SK-N-SH (cell line): ENCODE measurements around the gene KLHL22. TPM values are rescaled to one million over a fixed set of nuclear protein-coding genes. Genes with fewer than 3 reads are reported as not detected.

Experiments used
- CTCF ChIA-PET: fragments of 300-600, 350-600 bp; formaldehyde crosslinking; extraction: SDS; loops from one replicate; lab custom pipeline; 2021; lab: Yijun Ruan, JAX
- POLR2A ChIA-PET: fragments of 350-600 bp; sonication (Branson Sonifier 250); formaldehyde crosslinking; extraction: SDS; loops from one replicate; lab custom pipeline; 2020; ENCODE audit warnings: antibody characterized with exemption, inconsistent platforms; lab: Yijun Ruan, JAX
- DNase-seq: peaks from one replicate; pipeline ENCODE4 v3.0.0; 2012
- H2AFZ ChIP-seq: fragments of 200-600 bp; sonication (generic); 2 replicates; pipeline ENCODE4 v1.8.1; 2016; ENCODE audit warnings: antibody characterized with exemption, mild to moderate bottlenecking, low read depth
- H3F3A ChIP-seq: fragments of 200-600 bp; sonication (generic); replicated peaks from 2 replicates; pipeline ENCODE3; 2016; ENCODE audit warnings: antibody characterized with exemption, mild to moderate bottlenecking; ENCODE audit not compliant: insufficient read depth
- H3K27ac ChIP-seq, 2 experiments: fragments of 200-500 bp in 1 of 2; fragments of 200-600 bp in 1 of 2; sonication (Bioruptor generic) in 1 of 2; sonication (generic), shearing (Covaris generic) in 1 of 2; 2 replicates each; pipeline versions ENCODE4 v1.5.1 to v1.6.1; 2014 to 2016; ENCODE audit warnings: low read depth in 2 of 2, inconsistent platforms in 1 of 2, low read length in 1 of 2, mild to moderate bottlenecking in 1 of 2, mixed read lengths in 1 of 2
- H3K27me3 ChIP-seq: fragments of 200-600 bp; sonication (generic), shearing (Covaris generic); 2 replicates; pipeline ENCODE4 v1.6.1; 2016; ENCODE audit warnings: mixed run types; ENCODE audit not compliant: insufficient read depth
- H3K36me3 ChIP-seq, 2 experiments: fragments of 200-500 bp in 1 of 2; fragments of 200-600 bp in 1 of 2; sonication (Bioruptor generic) in 1 of 2; sonication (generic) in 1 of 2; replicated peaks in 1 of 2; 2 replicates each; pipeline versions ENCODE3 to v1.5.1; 2014 to 2016; ENCODE audit warnings: low read length in 1 of 2, mild to moderate bottlenecking in 1 of 2; ENCODE audit not compliant: insufficient read depth in 2 of 2, control insufficient read depth in 1 of 2
- H3K4me1 ChIP-seq, 2 experiments: fragments of 200-500 bp in 1 of 2; fragments of 200-600 bp in 1 of 2; sonication (Bioruptor generic) in 1 of 2; sonication (generic), shearing (Covaris generic) in 1 of 2; 2 replicates each; pipeline versions ENCODE4 v1.5.1 to v1.6.1; 2014 to 2016; ENCODE audit warnings: low read depth in 1 of 2, low read length in 1 of 2, mixed run types in 1 of 2; ENCODE audit not compliant: insufficient read depth in 2 of 2, control insufficient read depth in 1 of 2
- H3K4me2 ChIP-seq: fragments of 200-600 bp; sonication (generic), shearing (Covaris generic); 2 replicates; pipeline ENCODE4 v1.6.1; 2017; ENCODE audit warnings: mixed run types
- H3K4me3 ChIP-seq, 2 experiments: fragments of 200-500 bp in 1 of 2; fragments of 200-600 bp in 1 of 2; sonication (Bioruptor generic) in 1 of 2; sonication (generic), shearing (Covaris generic) in 1 of 2; 2 replicates each; pipeline versions ENCODE4 v1.5.1 to v1.8.1; 2014 to 2016; ENCODE audit warnings: low read depth in 2 of 2, inconsistent platforms in 1 of 2, low read length in 1 of 2, mild to moderate bottlenecking in 1 of 2, mixed read lengths in 1 of 2, moderate library complexity in 1 of 2
- H3K79me2 ChIP-seq: fragments of 200-600 bp; sonication (generic); 2 replicates; pipeline ENCODE4 v1.8.1; 2017; ENCODE audit warnings: mild to moderate bottlenecking; ENCODE audit not compliant: insufficient read depth
- H3K9ac ChIP-seq: fragments of 200-600 bp; sonication (generic); 2 replicates; pipeline ENCODE4 v1.6.1; 2017; ENCODE audit warnings: mixed run types
- H3K9me2 ChIP-seq: fragments of 200-600 bp; sonication (generic); 2 replicates; pipeline ENCODE4 v1.6.1; 2017; ENCODE audit warnings: mixed run types
- H3K9me3 ChIP-seq: fragments of 200-600 bp; sonication (generic); 2 replicates; pipeline ENCODE4 v1.6.1; 2017; ENCODE audit warnings: mixed run types, mild to moderate bottlenecking, moderate library complexity
- H4K20me1 ChIP-seq: fragments of 200-600 bp; sonication (generic); 2 replicates; pipeline ENCODE4 v1.6.1; 2017; ENCODE audit warnings: mild to moderate bottlenecking, mixed run types; ENCODE audit not compliant: insufficient read depth
- CHD2 ChIP-seq: fragments of 150-350 bp; IDR thresholded peaks from 2 replicates; pipeline ENCODE4 v1.6.1; 2018; ENCODE audit warnings: low read length; ENCODE audit not compliant: partially characterized antibody
- GABPA ChIP-seq: IDR thresholded peaks from 2 replicates; pipeline ENCODE4 v1.4.0; 2012; ENCODE audit warnings: low read depth, mild to moderate bottlenecking
- MEF2A ChIP-seq: IDR thresholded peaks from 2 replicates; pipeline ENCODE4 v1.4.0; 2012; ENCODE audit warnings: low read depth, borderline replicate concordance
- POLR2AphosphoS5 ChIP-seq: IDR thresholded peaks from 2 replicates; pipeline ENCODE4 v1.6.1; 2012; ENCODE audit warnings: low read depth, low read length
- RAD21 ChIP-seq: IDR thresholded peaks from 2 replicates; pipeline ENCODE4 v1.6.1; 2012; ENCODE audit warnings: mild to moderate bottlenecking, low read length
- RCOR1 ChIP-seq: fragments of 150-350 bp; IDR thresholded peaks from 2 replicates; pipeline ENCODE4 v1.6.1; 2017; ENCODE audit warnings: antibody characterized with exemption, low read length
- RFX5 ChIP-seq: IDR thresholded peaks from 2 replicates; pipeline ENCODE4 v1.6.1; 2012; ENCODE audit warnings: mild to moderate bottlenecking, improper control_type of control experiment, low read length
- SIN3A ChIP-seq: IDR thresholded peaks from 2 replicates; pipeline ENCODE4 v1.6.1; 2012; ENCODE audit warnings: low read depth, mild to moderate bottlenecking, low read length, moderate library complexity, borderline replicate concordance
- SMC3 ChIP-seq: IDR thresholded peaks from 2 replicates; pipeline ENCODE4 v1.6.1; 2012; ENCODE audit warnings: low read depth, low read length, improper control_type of control experiment
- TEAD4 ChIP-seq: IDR thresholded peaks from 2 replicates; pipeline ENCODE4 v1.4.0; 2012; ENCODE audit warnings: mild to moderate bottlenecking, borderline replicate concordance; ENCODE audit not compliant: insufficient read depth
- WGBS: methylation state at CpG from one replicate; pipeline ENCODE4 v1.1.6; 2017; ENCODE audit warnings: low lambda C conversion rate; 5-methylcytosine and 5-hydroxymethylcytosine counted together
- polyA plus RNA-seq, 3 experiments: library from polyadenylated mRNA; depleted of rRNA; stranded (reverse); fragments of >200 nt; gene quantifications; 2 replicates each; pipeline ENCODE4 v1.2.3, GENCODE V29; 2012
- TF ChIP-seq, protein P1 (sequence below): IDR thresholded peaks from 2 replicates; pipeline ENCODE4 v1.4.0; 2012; ENCODE audit warnings: low read depth
- TF ChIP-seq, protein P2 (sequence below): IDR thresholded peaks from 2 replicates; pipeline ENCODE4 v1.4.0; 2012; ENCODE audit warnings: low read depth, borderline replicate concordance
- TF ChIP-seq, protein P3 (sequence below): IDR thresholded peaks from 2 replicates; pipeline ENCODE4 v1.4.0; 2012; ENCODE audit warnings: low read depth, borderline replicate concordance
- TF ChIP-seq, protein P4 (sequence below): IDR thresholded peaks from 2 replicates; pipeline ENCODE4; 2012
- TF ChIP-seq, protein P5 (sequence below): fragments of 150-350 bp; IDR thresholded peaks from 2 replicates; pipeline ENCODE4 v1.6.1; 2017; ENCODE audit warnings: antibody characterized with exemption, low read length, low read depth, borderline replicate concordance

Gene KLHL22
- polyA plus RNA-seq, 1 of the 3 experiments (the other 2 are of a cell fraction), result 26.5 TPM

DNA sequence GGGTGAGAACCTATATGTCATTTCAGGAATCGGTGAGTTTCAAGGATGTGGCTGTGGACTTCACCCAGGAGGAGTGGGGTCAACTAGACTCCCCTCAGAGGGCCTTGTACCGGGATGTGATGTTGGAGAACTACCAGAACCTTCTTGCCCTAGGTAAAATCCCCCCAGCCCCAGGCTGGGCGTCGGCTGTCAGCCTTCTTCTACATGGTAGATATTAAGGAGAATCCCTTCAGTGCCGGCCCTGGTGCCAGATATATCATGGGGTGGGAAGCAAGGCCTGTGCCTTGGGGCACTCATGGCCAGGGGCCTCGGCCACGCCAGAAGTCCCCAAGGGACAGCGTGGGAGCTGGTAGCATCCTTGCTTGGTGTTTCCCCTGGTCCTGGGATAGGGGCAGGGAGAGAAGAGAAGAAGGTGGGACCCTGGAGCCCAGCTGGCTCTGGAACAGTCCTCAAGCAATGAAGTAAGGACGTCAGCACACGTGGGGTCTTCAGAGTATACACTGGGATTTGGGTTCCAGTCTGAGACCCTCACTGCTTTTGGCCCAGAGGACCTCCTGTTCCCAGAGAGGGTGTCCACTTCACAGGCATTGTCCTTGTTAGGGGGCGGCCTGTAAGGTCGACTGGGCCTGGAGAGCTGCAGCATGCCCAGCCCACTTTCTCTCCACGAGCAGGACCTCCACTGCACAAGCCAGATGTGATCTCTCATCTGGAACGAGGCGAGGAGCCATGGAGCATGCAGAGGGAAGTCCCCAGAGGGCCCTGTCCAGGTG is 94.8 kb downstream of the KLHL22 start:
- no peak overlapping the region for H3K4me3 ChIP-seq
- no peaks in the 10 kb centered on the region for H3K9me3 ChIP-seq
- no peak for TF ChIP-seq MEF2A
- TF ChIP-seq, protein P1, sequence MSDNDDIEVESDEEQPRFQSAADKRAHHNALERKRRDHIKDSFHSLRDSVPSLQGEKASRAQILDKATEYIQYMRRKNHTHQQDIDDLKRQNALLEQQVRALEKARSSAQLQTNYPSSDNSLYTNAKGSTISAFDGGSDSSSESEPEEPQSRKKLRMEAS, result no peak
- TF ChIP-seq RFX5, result no peak
- TF ChIP-seq, protein P2, sequence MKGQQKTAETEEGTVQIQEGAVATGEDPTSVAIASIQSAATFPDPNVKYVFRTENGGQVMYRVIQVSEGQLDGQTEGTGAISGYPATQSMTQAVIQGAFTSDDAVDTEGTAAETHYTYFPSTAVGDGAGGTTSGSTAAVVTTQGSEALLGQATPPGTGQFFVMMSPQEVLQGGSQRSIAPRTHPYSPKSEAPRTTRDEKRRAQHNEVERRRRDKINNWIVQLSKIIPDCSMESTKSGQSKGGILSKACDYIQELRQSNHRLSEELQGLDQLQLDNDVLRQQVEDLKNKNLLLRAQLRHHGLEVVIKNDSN, result no peak
- TF ChIP-seq SIN3A, result no peak
- TF ChIP-seq POLR2AphosphoS5, result no peak
- TF ChIP-seq, protein P3, sequence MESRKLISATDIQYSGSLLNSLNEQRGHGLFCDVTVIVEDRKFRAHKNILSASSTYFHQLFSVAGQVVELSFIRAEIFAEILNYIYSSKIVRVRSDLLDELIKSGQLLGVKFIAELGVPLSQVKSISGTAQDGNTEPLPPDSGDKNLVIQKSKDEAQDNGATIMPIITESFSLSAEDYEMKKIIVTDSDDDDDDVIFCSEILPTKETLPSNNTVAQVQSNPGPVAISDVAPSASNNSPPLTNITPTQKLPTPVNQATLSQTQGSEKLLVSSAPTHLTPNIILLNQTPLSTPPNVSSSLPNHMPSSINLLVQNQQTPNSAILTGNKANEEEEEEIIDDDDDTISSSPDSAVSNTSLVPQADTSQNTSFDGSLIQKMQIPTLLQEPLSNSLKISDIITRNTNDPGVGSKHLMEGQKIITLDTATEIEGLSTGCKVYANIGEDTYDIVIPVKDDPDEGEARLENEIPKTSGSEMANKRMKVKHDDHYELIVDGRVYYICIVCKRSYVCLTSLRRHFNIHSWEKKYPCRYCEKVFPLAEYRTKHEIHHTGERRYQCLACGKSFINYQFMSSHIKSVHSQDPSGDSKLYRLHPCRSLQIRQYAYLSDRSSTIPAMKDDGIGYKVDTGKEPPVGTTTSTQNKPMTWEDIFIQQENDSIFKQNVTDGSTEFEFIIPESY, result no peak
- TF ChIP-seq, protein P4, sequence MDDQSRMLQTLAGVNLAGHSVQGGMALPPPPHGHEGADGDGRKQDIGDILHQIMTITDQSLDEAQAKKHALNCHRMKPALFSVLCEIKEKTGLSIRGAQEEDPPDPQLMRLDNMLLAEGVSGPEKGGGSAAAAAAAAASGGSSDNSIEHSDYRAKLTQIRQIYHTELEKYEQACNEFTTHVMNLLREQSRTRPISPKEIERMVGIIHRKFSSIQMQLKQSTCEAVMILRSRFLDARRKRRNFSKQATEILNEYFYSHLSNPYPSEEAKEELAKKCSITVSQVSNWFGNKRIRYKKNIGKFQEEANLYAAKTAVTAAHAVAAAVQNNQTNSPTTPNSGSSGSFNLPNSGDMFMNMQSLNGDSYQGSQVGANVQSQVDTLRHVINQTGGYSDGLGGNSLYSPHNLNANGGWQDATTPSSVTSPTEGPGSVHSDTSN, result no peak
- TF ChIP-seq CHD2, result no peak
- TF ChIP-seq RCOR1, result no peak
- no peak for TF ChIP-seq SMC3
- no peak for TF ChIP-seq TEAD4
- TF ChIP-seq GABPA, result no peak
- TF ChIP-seq RAD21, result no peak
- TF ChIP-seq, protein P5, sequence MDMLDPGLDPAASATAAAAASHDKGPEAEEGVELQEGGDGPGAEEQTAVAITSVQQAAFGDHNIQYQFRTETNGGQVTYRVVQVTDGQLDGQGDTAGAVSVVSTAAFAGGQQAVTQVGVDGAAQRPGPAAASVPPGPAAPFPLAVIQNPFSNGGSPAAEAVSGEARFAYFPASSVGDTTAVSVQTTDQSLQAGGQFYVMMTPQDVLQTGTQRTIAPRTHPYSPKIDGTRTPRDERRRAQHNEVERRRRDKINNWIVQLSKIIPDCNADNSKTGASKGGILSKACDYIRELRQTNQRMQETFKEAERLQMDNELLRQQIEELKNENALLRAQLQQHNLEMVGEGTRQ, result no peak
- no peak overlapping the region for H3K27ac ChIP-seq
- H3K79me2 ChIP-seq, result peaks cover 29% of the 10 kb centered on the region
- H4K20me1 ChIP-seq, result no peaks in the 10 kb centered on the region; the same call in 1 of the 2 replicates
- H3F3A ChIP-seq, result no peaks in the 10 kb centered on the region
- ChIA-PET CTCF (no interaction called here), POLR2A (no interaction called here)
- no peak overlapping the region for H2AFZ ChIP-seq
- no peak overlapping the region for H3K9ac ChIP-seq
- no peaks in the 10 kb centered on the region for H3K9me2 ChIP-seq
- no peak overlapping the region for H3K4me2 ChIP-seq
- no peak for DNase-seq
- WGBS, result 96% methylated on average over 6 of the region's 15 CpGs
- peaks cover 0 to 29% of the 10 kb centered on the region in 2 experiments for H3K36me3 ChIP-seq
- H3K4me1 ChIP-seq, result peaks cover 0 to 2% of the 10 kb centered on the region in 2 experiments; a peak in 2 of 4 replicates
- no peaks in the 10 kb centered on the region for H3K27me3 ChIP-seq
